H1 (cell line): ENCODE results near the gene PARM1. TPM values are rescaled to one million over a fixed set of nuclear protein-coding genes. Genes with fewer than 3 reads are reported as not detected.

Experiments used
- CTCF ChIA-PET: fragments of 300-600 bp; sonication (Branson Sonifier 250); formaldehyde crosslinking; loops from one replicate; lab custom pipeline; 2021; ENCODE audit not compliant: partially characterized antibody; lab: Charles Lee
- POLR2A ChIA-PET: fragments of 300-600 bp; sonication (Branson Sonifier 250); formaldehyde crosslinking; loops from one replicate; lab custom pipeline; 2021; ENCODE audit warnings: inconsistent platforms; ENCODE audit not compliant: partially characterized antibody; lab: Charles Lee
- DNase-seq, 2 experiments: peaks; one replicate each; pipeline versions ENCODE4 v3.0.0 to v3.0.0-alpha.2; 2010 to 2022; ENCODE audit warnings: low spot score in 2 of 2, low read depth in 1 of 2, mixed read lengths in 1 of 2
- FAIRE-seq: peaks from 2 replicates; lab custom pipeline; 2011; peaks lifted over from hg19 to GRCh38; lab: Jason Lieb, UNC
- H2AFZ ChIP-seq: 2 replicates; pipeline ENCODE4 v1.8.1; 2012; ENCODE audit warnings: low read length, inconsistent platforms
- H2AK5ac ChIP-seq: 2 replicates; pipeline ENCODE4 v1.6.1; 2013; ENCODE audit warnings: low read depth, low read length
- H2BK120ac ChIP-seq: replicated peaks from 2 replicates; pipeline ENCODE3; 2013; ENCODE audit warnings: low read depth, low read length, inconsistent platforms
- H2BK12ac ChIP-seq: 2 replicates; pipeline ENCODE4 v1.6.1; 2013; ENCODE audit warnings: low read depth, low read length
- H2BK15ac ChIP-seq: 2 replicates; pipeline ENCODE4 v1.6.1; 2013; ENCODE audit warnings: low read length
- H2BK20ac ChIP-seq: 2 replicates; pipeline ENCODE4 v1.6.1; 2013; ENCODE audit warnings: low read length
- H2BK5ac ChIP-seq: 2 replicates; pipeline ENCODE4 v1.6.1; 2013; ENCODE audit warnings: low read depth, low read length
- H3K14ac ChIP-seq: 2 replicates; pipeline ENCODE4 v1.6.1; 2013; ENCODE audit warnings: inconsistent platforms; ENCODE audit not compliant: insufficient read length
- H3K18ac ChIP-seq: 2 replicates; pipeline ENCODE4 v1.6.1; 2013; ENCODE audit warnings: low read length; ENCODE audit errors: extremely low read depth
- H3K23ac ChIP-seq: 2 replicates; pipeline ENCODE4 v1.6.1; 2013; ENCODE audit warnings: inconsistent platforms; ENCODE audit not compliant: insufficient read length
- H3K23me2 ChIP-seq: 2 replicates; pipeline ENCODE4 v1.6.1; 2013; ENCODE audit warnings: low read depth, low read length
- H3K27ac ChIP-seq: 2 replicates; pipeline ENCODE4 v1.6.1; 2011; ENCODE audit warnings: low read depth, low read length, inconsistent platforms
- H3K27me3 ChIP-seq, 4 experiments: replicated peaks in 1 of 4; 1 replicate in 1 of 4; 2 replicates in 3 of 4; pipeline versions ENCODE4 v1.6.1 to v1.8.1; 2011 to 2013; ENCODE audit warnings: low read length in 3 of 4, mild to moderate bottlenecking in 3 of 4, inconsistent platforms in 2 of 4, mixed read lengths in 2 of 4, moderate library complexity in 1 of 4; ENCODE audit not compliant: control insufficient read depth in 3 of 4, insufficient read depth in 3 of 4; ENCODE audit errors: extremely low read depth in 1 of 4
- H3K36me3 ChIP-seq, 4 experiments: 2 replicates each; pipeline versions ENCODE4 v1.6.1 to v1.8.1; 2011 to 2013; ENCODE audit warnings: mild to moderate bottlenecking in 4 of 4, low read length in 3 of 4, moderate library complexity in 2 of 4, control low read depth in 1 of 4, inconsistent platforms in 1 of 4; ENCODE audit not compliant: insufficient read depth in 4 of 4, control insufficient read depth in 2 of 4
- H3K4ac ChIP-seq: replicated peaks from 2 replicates; pipeline ENCODE3; 2013; ENCODE audit warnings: low read length, low read depth, mixed read lengths, inconsistent platforms; ENCODE audit not compliant: insufficient read length
- H3K4me1 ChIP-seq, 4 experiments: replicated peaks in 1 of 4; 1 replicate in 1 of 4; 2 replicates in 3 of 4; pipeline versions ENCODE4 v1.6.1 to v1.8.1; 2011 to 2013; ENCODE audit warnings: low read length in 3 of 4, inconsistent platforms in 2 of 4, mixed read lengths in 1 of 4; ENCODE audit not compliant: insufficient read depth in 4 of 4, control insufficient read depth in 3 of 4
- H3K4me2 ChIP-seq, 2 experiments: 2 replicates each; pipeline versions ENCODE4 v1.6.1 to v1.8.1; 2011 to 2013; ENCODE audit warnings: low read depth in 2 of 2, low read length in 2 of 2, control low read depth in 1 of 2, inconsistent platforms in 1 of 2, mild to moderate bottlenecking in 1 of 2; ENCODE audit not compliant: insufficient read depth in 1 of 2
- H3K4me3 ChIP-seq, 4 experiments: fragments of 200-600, 300-600 bp in 1 of 4; sonication (generic), shearing (Covaris generic), sonication (Bioruptor Twin) in 1 of 4; 2 replicates each; pipeline versions ENCODE4 v1.5.1 to v1.8.1; 2011 to 2016; ENCODE audit warnings: low read length in 4 of 4, low read depth in 3 of 4, control low read depth in 2 of 4, inconsistent platforms in 2 of 4, mild to moderate bottlenecking in 2 of 4, mixed read lengths in 1 of 4, moderate library complexity in 1 of 4; ENCODE audit not compliant: insufficient read depth in 2 of 4; ENCODE audit errors: extremely low read depth in 1 of 4
- H3K56ac ChIP-seq: replicated peaks from 2 replicates; pipeline ENCODE3; 2013; ENCODE audit warnings: low read depth, mild to moderate bottlenecking, mixed read lengths, low read length, inconsistent platforms; ENCODE audit not compliant: insufficient read length
- H3K79me1 ChIP-seq: 2 replicates; pipeline ENCODE4 v1.6.1; 2013; ENCODE audit warnings: low read depth, low read length, control low read depth
- H3K79me2 ChIP-seq, 2 experiments: 2 replicates each; pipeline versions ENCODE4 v1.6.1 to v1.8.1; 2012 to 2013; ENCODE audit warnings: low read length in 2 of 2, mild to moderate bottlenecking in 2 of 2, inconsistent platforms in 1 of 2; ENCODE audit not compliant: insufficient read depth in 2 of 2, control insufficient read depth in 1 of 2
- H3K9ac ChIP-seq, 4 experiments: replicated peaks in 1 of 4; 1 replicate in 1 of 4; 2 replicates in 3 of 4; pipeline versions ENCODE4 v1.6.1 to v1.8.1; 2011 to 2013; ENCODE audit warnings: low read depth in 3 of 4, low read length in 3 of 4, control low read depth in 2 of 4, mild to moderate bottlenecking in 2 of 4, moderate library complexity in 2 of 4, inconsistent platforms in 1 of 4; ENCODE audit errors: extremely low read depth in 1 of 4
- H3K9me3 ChIP-seq, 2 experiments: 2 replicates each; pipeline versions ENCODE4 v1.6.1 to v1.8.1; 2012 to 2013; ENCODE audit warnings: mild to moderate bottlenecking in 2 of 2, moderate library complexity in 2 of 2, control low read depth in 1 of 2, inconsistent platforms in 1 of 2, low read depth in 1 of 2, low read length in 1 of 2, mixed read lengths in 1 of 2; ENCODE audit not compliant: insufficient read depth in 2 of 2
- H4K20me1 ChIP-seq, 2 experiments: replicated peaks in 1 of 2; 2 replicates each; pipeline versions ENCODE3 to v1.8.1; 2011 to 2013; ENCODE audit warnings: inconsistent platforms in 2 of 2, low read length in 2 of 2, mild to moderate bottlenecking in 1 of 2; ENCODE audit not compliant: insufficient read depth in 2 of 2, control insufficient read depth in 1 of 2
- H4K5ac ChIP-seq: 2 replicates; pipeline ENCODE4 v1.6.1; 2013; ENCODE audit warnings: low read length, low read depth, mixed read lengths, inconsistent platforms; ENCODE audit not compliant: insufficient read length
- H4K8ac ChIP-seq: 2 replicates; pipeline ENCODE4 v1.8.0; 2013; ENCODE audit warnings: mild to moderate bottlenecking, moderate library complexity, low read length, inconsistent platforms; ENCODE audit not compliant: insufficient read depth; ENCODE audit errors: extremely low read depth
- H4K91ac ChIP-seq: replicated peaks from 2 replicates; pipeline ENCODE3; 2013; ENCODE audit warnings: low read length, mixed read lengths, inconsistent platforms; ENCODE audit not compliant: insufficient read length
- BRCA1 ChIP-seq: IDR thresholded peaks from 2 replicates; pipeline ENCODE4 v1.6.1; 2012; ENCODE audit warnings: low read depth, low read length, improper control_type of control experiment
- CTCF ChIP-seq, 3 experiments: IDR thresholded peaks; 1 replicate in 2 of 3; 2 replicates in 1 of 3; pipeline versions ENCODE4 v1.5.1 to v1.6.1; 2011; ENCODE audit warnings: low read length in 3 of 3, mild to moderate bottlenecking in 3 of 3, inconsistent platforms in 2 of 3, low read depth in 1 of 3, moderate library complexity in 1 of 3; ENCODE audit not compliant: insufficient read depth in 1 of 3; ENCODE audit errors: control extremely low read depth in 1 of 3
- RAD21 ChIP-seq, 2 experiments: IDR thresholded peaks in 1 of 2; conservative IDR thresholded peaks in 1 of 2; 2 replicates each; pipeline ENCODE4 v1.6.1; 2011; ENCODE audit warnings: low read depth in 2 of 2, low read length in 2 of 2, improper control_type of control experiment in 1 of 2, inconsistent platforms in 1 of 2, mild to moderate bottlenecking in 1 of 2, moderate library complexity in 1 of 2
- WGBS, 2 experiments: shearing (Covaris generic) in 1 of 2; methylation state at CpG; one replicate each; pipeline versions ENCODE4 v1.1.6 to v1.1.7; 2013 to 2015; ENCODE audit warnings: low lambda C conversion rate in 2 of 2, mixed read lengths in 2 of 2, inconsistent platforms in 1 of 2, low coverage in 1 of 2, missing lambda C conversion rate in 1 of 2; ENCODE audit not compliant: insufficient replicate concordance in 2 of 2, insufficient coverage in 1 of 2, insufficient read length in 1 of 2; ENCODE audit errors: extremely low coverage in 1 of 2, missing lambda C conversion rate in 1 of 2; 5-methylcytosine and 5-hydroxymethylcytosine counted together
- polyA plus RNA-seq, 7 experiments: library from polyadenylated mRNA; depleted of rRNA in 3 of 7; stranded (reverse) in 5 of 7; unstranded in 2 of 7; fragments of >200 nt in 5 of 7; fragments of 200-250 nt in 2 of 7; gene quantifications; 1 replicate in 5 of 7; 2 replicates in 1 of 7; 4 replicates in 1 of 7; pipeline versions ENCODE4 v1.2.1 to v1.2.3, GENCODE V29; 2011 to 2013; ENCODE audit warnings: missing spikeins in 2 of 7, mixed read lengths in 2 of 7
- total RNA-seq: library from RNA; stranded (reverse); fragmentation: NEBNext Ultra II Directional; extraction: Animal tissue kit (Norgen Biotek cat#: 25700); gene quantifications from 2 replicates; pipeline ENCODE4 v1.2.1, GENCODE V29; 2021

Gene PARM1
- total and polyA plus RNA-seq, 2 of the 8 experiments (the other 6 are each of a cell fraction or from before 2014, with no cell fraction given), result 2.0 to 5.3 TPM

GRCh38 chr4:74904509-74905065 lies 28.3 kb upstream of the PARM1 start:
- no peaks in the 10 kb centered on the region for H3K27me3 ChIP-seq
- H3K9ac ChIP-seq, result no peak overlapping the region
- no peak overlapping the region for H3K23ac ChIP-seq
- no peaks in the 10 kb centered on the region for H4K20me1 ChIP-seq
- H2BK15ac ChIP-seq, result no peak overlapping the region
- H4K8ac ChIP-seq, result no peak overlapping the region
- no peaks in the 10 kb centered on the region; the same call in 1 of the 2 replicates for H3K23me2 ChIP-seq
- H3K4me1 ChIP-seq, result no peaks in the 10 kb centered on the region
- no peak overlapping the region for H3K4me3 ChIP-seq
- H3K27ac ChIP-seq, result no peak overlapping the region
- H3K4ac ChIP-seq, result no peak overlapping the region
- no peak overlapping the region for H3K14ac ChIP-seq
- H3K79me1 ChIP-seq, result no peaks in the 10 kb centered on the region
- H2AK5ac ChIP-seq, result no peak overlapping the region
- H4K5ac ChIP-seq, result no peak overlapping the region
- ChIA-PET POLR2A (no interaction called here), CTCF (interaction anchor here (0.6 to 1.6 kb wide), 4 partner anchors 13 to 495 kb away, joined by 3 to 5 read pairs (median 4); no protein-coding TSS in a partner anchor)
- H2BK20ac ChIP-seq, result no peak overlapping the region
- no peak for FAIRE-seq
- TF ChIP-seq CTCF (IDR thresholded peaks at IDR 0.05; ENCODE audit: control extremely low read depth in 1 of 3, insufficient read depth in 1 of 3, low read depth in 1 of 3, low read length in 3 of 3), result peak in 1 of 3 experiments; percentile 11; a peak in 2 of 4 replicates
- TF ChIP-seq RAD21 (IDR thresholded peaks at IDR 0.05 in 1 of 2, conservative IDR thresholded peaks at IDR 0.05 in 1 of 2; ENCODE audit: low read depth in 2 of 2, low read length in 2 of 2), result peak; percentile 21; a peak in 3 of 4 replicates
- no peak for TF ChIP-seq BRCA1
- DNase-seq, result no peak
- no peaks in the 10 kb centered on the region for H3K36me3 ChIP-seq
- no peak overlapping the region for H2AFZ ChIP-seq
- H3K4me2 ChIP-seq, result no peak overlapping the region
- no peaks in the 10 kb centered on the region for H3K79me2 ChIP-seq
- no peak overlapping the region for H2BK120ac ChIP-seq
- no peak overlapping the region for H4K91ac ChIP-seq
- 91% methylated on average over 3 of the region's 3 CpGs; no CpG with 5 or more reads in 1 of the 2 experiments for whole genome bisulfite sequencing, 2 experiments
- H3K18ac ChIP-seq, result no peak overlapping the region
- H2BK12ac ChIP-seq, result no peak overlapping the region
- no peak overlapping the region for H3K56ac ChIP-seq
- no peaks in the 10 kb centered on the region for H3K9me3 ChIP-seq
- no peak overlapping the region for H2BK5ac ChIP-seq
